Loucy (cell line): Measurements from ENCODE around the gene TMEM232.
"Not testable (repeated sequence)": the region's sequence is repeated elsewhere in the genome, so short reads cannot be mapped to it uniquely, and the experiment has no call there.

Source experiments
- CTCF ChIP-seq: fragments of 200-600 bp; sonication (generic); conservative IDR thresholded peaks from 2 replicates; pipeline ENCODE4 v1.5.1; 2014; ENCODE audit warnings: mild to moderate bottlenecking, antibody characterized with exemption, low read length
- EZH2phosphoT487 ChIP-seq: fragments of 200-600 bp; IDR thresholded peaks from 2 replicates; pipeline ENCODE4 v1.6.1; 2018; ENCODE audit warnings: antibody characterized with exemption, mild to moderate bottlenecking, moderate library complexity, borderline replicate concordance

- not testable (repeated sequence) for TF ChIP-seq CTCF, EZH2phosphoT487
These were observed 49.9 kb downstream of the TMEM232 start for GRCh38 chr5:110676554-110676953.
